ENCODE data around the gene UQCR11. TPM values are rescaled to one million over a fixed set of nuclear protein-coding genes. Genes with fewer than 3 reads are reported as not detected.
A peak's percentile ranks its signal among the peaks of the same experiment; 100 is the strongest.

Gene UQCR11
- total and polyA plus RNA-seq, 8 donors: 60.4 to 232 (median 88.4) TPM

- Histone ChIP-seq H3K4me1 (peaks cover 13 to 32% of the 10 kb centered on the region in 2 donors), H3K4me3 (peak overlapping the region; percentile 68 to 80), H3K27ac (peak overlapping the region; percentile 90 to 95), H3K36me3 (peaks cover 0 to 11% of the 10 kb centered on the region in 2 donors), H3K9me3 (no peaks in the 10 kb centered on the region), H3K27me3 (no peaks in the 10 kb centered on the region)
- intact Hi-C loops (cut with DNase I): no loop called here
- TF ChIP-seq CTCF (IDR thresholded peaks at IDR 0.05): no peak
- DNase-seq: no peak
- no peak for ATAC-seq
Observed at GRCh38 chr19:1591421-1592023, 13.7 kb downstream of the UQCR11 start.

GRCh38 chr19:1590641-1591397, 14.4 kb downstream of the UQCR11 start:
- no peak for ATAC-seq
- intact Hi-C loops (cut with DNase I): no loop called here
- no peaks in the 10 kb centered on the region for H3K9me3 ChIP-seq
- peak overlapping the region in 1 of 2 donors; percentile 90 for H3K27ac ChIP-seq
- peaks cover 13 to 32% of the 10 kb centered on the region in 2 donors for H3K4me1 ChIP-seq
- peaks cover 0 to 4% of the 10 kb centered on the region in 2 donors for H3K36me3 ChIP-seq
- no peaks in the 10 kb centered on the region for H3K27me3 ChIP-seq
- no peak for DNase-seq
- no peak for TF ChIP-seq CTCF (IDR thresholded peaks at IDR 0.05)
- H3K4me3 ChIP-seq: peak overlapping the region; percentile 68 to 80

GRCh38 chr19:1587872-1588271, 17.4 kb downstream of the UQCR11 start:
- no peaks in the 10 kb centered on the region for H3K9me3 ChIP-seq
- H3K4me1 ChIP-seq: peaks cover 13 to 27% of the 10 kb centered on the region in 2 donors
- TF ChIP-seq CTCF (IDR thresholded peaks at IDR 0.05): no peak
- DNase-seq (no peak), ATAC-seq (no peak)
- H3K27ac ChIP-seq: no peak overlapping the region
- intact Hi-C loops (cut with DNase I): no loop called here
- H3K4me3 ChIP-seq: no peak overlapping the region
- no peaks in the 10 kb centered on the region for H3K27me3 ChIP-seq
- peaks cover 0 to 22% of the 10 kb centered on the region in 2 donors for H3K36me3 ChIP-seq

GRCh38 chr19:1585243-1585580, 20.1 kb downstream of the UQCR11 start:
- Histone ChIP-seq H3K4me3 (no peak overlapping the region), H3K4me1 (peaks cover under 1 to 10% of the 10 kb centered on the region in 2 donors), H3K27ac (no peak overlapping the region), H3K36me3 (peaks cover 0 to 48% of the 10 kb centered on the region in 2 donors), H3K9me3 (no peaks in the 10 kb centered on the region), H3K27me3 (no peaks in the 10 kb centered on the region)
- DNase-seq (no peak), ATAC-seq (no peak)
- intact Hi-C loops (cut with DNase I): no loop called here
- TF ChIP-seq CTCF (IDR thresholded peaks at IDR 0.05): no peak

- H3K4me1 ChIP-seq: peaks cover 0 to 4% of the 10 kb centered on the region in 2 donors
- no peak for TF ChIP-seq CTCF (IDR thresholded peaks at IDR 0.05)
- DNase-seq (no peak), ATAC-seq (no peak)
- no peaks in the 10 kb centered on the region for H3K9me3 ChIP-seq
- H3K4me3 ChIP-seq: no peak overlapping the region
- H3K27ac ChIP-seq: no peak overlapping the region
- no peaks in the 10 kb centered on the region for H3K27me3 ChIP-seq
- intact Hi-C loops (cut with DNase I): no loop called here
- H3K36me3 ChIP-seq: peaks cover 0 to 54% of the 10 kb centered on the region in 2 donors
Observed at GRCh38 chr19:1584500-1585242, 20.6 kb downstream of the UQCR11 start.
